K562 (cell line): ENCODE results near the gene NDFIP2. TPM values are rescaled to one million over a fixed set of nuclear protein-coding genes. Genes with fewer than 3 reads are reported as not detected.

Source experiments
- ATAC-seq: fragments of 200-7000 bp; cut with Tn5 transposase; 3 replicates; pipeline ENCODE4 v1.9.1; 2020; ENCODE audit warnings: moderate library complexity
- BruUV-seq: library from RNA; stranded (reverse); fragments of 400-500 nt; replicated peaks from 2 replicates; lab custom pipeline; 2021; lab: Mats Ljungman, UMichigan
- CTCF ChIA-PET: fragments of 300-600 bp; formaldehyde crosslinking; extraction: SDS; loops from one replicate; lab custom pipeline; 2021; ENCODE audit warnings: low intra/inter-chr PET ratio; lab: Yijun Ruan, JAX
- POLR2A ChIA-PET: fragments of 300-600, 350-650 bp; sonication (Branson Sonifier 250); formaldehyde crosslinking; extraction: SDS; loops from one replicate; lab custom pipeline; 2021; ENCODE audit warnings: antibody characterized with exemption, inconsistent platforms; lab: Yijun Ruan, JAX
- DNase-seq, 4 experiments: peaks; one replicate each; pipeline versions ENCODE4 v3.0.0 to v3.0.0-alpha.2; 2011 to 2018; ENCODE audit warnings: low spot score in 3 of 4, mixed read lengths in 3 of 4; ENCODE audit errors: extremely low read depth in 1 of 4
- FAIRE-seq: peaks from 2 replicates; lab custom pipeline; 2011; peaks lifted over from hg19 to GRCh38; lab: Jason Lieb, UNC
- H2AFZ ChIP-seq: 2 replicates; pipeline ENCODE4 v1.6.0; 2011; ENCODE audit warnings: low read depth, low read length, control low read depth, inconsistent platforms
- H3K27ac ChIP-seq: fragments of 200-600 bp; 3 replicates; pipeline ENCODE4 v1.8.0; 2011; ENCODE audit warnings: low read depth, mild to moderate bottlenecking, control low read depth, inconsistent platforms, low read length, moderate library complexity, mixed read lengths; ENCODE audit errors: extremely low read depth
- H3K27me3 ChIP-seq, 2 experiments: fragments of 300-600 bp in 1 of 2; 2 replicates in 1 of 2; 3 replicates in 1 of 2; pipeline versions ENCODE4 v1.6.0 to v1.8.0; 2011; ENCODE audit warnings: inconsistent platforms in 2 of 2, low read length in 2 of 2, mild to moderate bottlenecking in 1 of 2, mixed read lengths in 1 of 2, moderate library complexity in 1 of 2; ENCODE audit not compliant: control insufficient read depth in 2 of 2, insufficient read depth in 2 of 2
- H3K36me3 ChIP-seq: fragments of 300-600 bp; 3 replicates; pipeline ENCODE4 v1.8.0; 2011; ENCODE audit warnings: mild to moderate bottlenecking, low read length, inconsistent platforms; ENCODE audit not compliant: control insufficient read depth, insufficient read depth
- H3K4me1 ChIP-seq, 2 experiments: fragments of 200-600 bp in 1 of 2; replicated peaks in 1 of 2; 2 replicates in 1 of 2; 3 replicates in 1 of 2; pipeline versions ENCODE4 v1.5.1 to v1.8.0; 2011; ENCODE audit warnings: inconsistent platforms in 2 of 2, low read length in 2 of 2, mild to moderate bottlenecking in 1 of 2, mixed read lengths in 1 of 2, moderate library complexity in 1 of 2; ENCODE audit not compliant: control insufficient read depth in 2 of 2, insufficient read depth in 2 of 2
- H3K4me2 ChIP-seq: 2 replicates; pipeline ENCODE4 v1.6.1; 2011; ENCODE audit warnings: low read length, control low read depth, inconsistent platforms, mixed read lengths; ENCODE audit not compliant: insufficient read depth
- H3K4me3 ChIP-seq: fragments of 200-600 bp; sonication (generic), shearing (Covaris generic); 2 replicates; pipeline ENCODE4 v1.5.1; 2016; ENCODE audit warnings: control low read depth, inconsistent platforms
- H3K79me2 ChIP-seq: fragments of 200-600 bp; 3 replicates; pipeline ENCODE4 v1.8.0; 2011; ENCODE audit warnings: low read length, inconsistent platforms; ENCODE audit not compliant: control insufficient read depth, insufficient read depth
- H3K9ac ChIP-seq, 2 experiments: 2 replicates each; pipeline versions ENCODE4 v1.6.0 to v1.6.1; 2011; ENCODE audit warnings: low read depth in 2 of 2, low read length in 2 of 2, control low read depth in 1 of 2, inconsistent platforms in 1 of 2, mild to moderate bottlenecking in 1 of 2, mixed read lengths in 1 of 2; ENCODE audit not compliant: insufficient read depth in 1 of 2
- H3K9me1 ChIP-seq: one replicate; pipeline ENCODE4 v1.6.0; 2011; ENCODE audit warnings: inconsistent platforms, mild to moderate bottlenecking, low read length, moderate library complexity; ENCODE audit not compliant: control insufficient read depth, insufficient read depth
- H3K9me3 ChIP-seq: replicated peaks from 2 replicates; pipeline ENCODE4 v1.5.1; 2011; ENCODE audit warnings: low read depth, low read length, inconsistent platforms; ENCODE audit not compliant: control insufficient read depth, insufficient read depth
- H4K20me1 ChIP-seq: replicated peaks from 2 replicates; pipeline ENCODE4 v1.6.1; 2011; ENCODE audit warnings: low read length, inconsistent platforms, mixed read lengths; ENCODE audit not compliant: control insufficient read depth, insufficient read depth
- GTF2F1 ChIP-seq: IDR thresholded peaks from 2 replicates; pipeline ENCODE4 v1.6.1; 2011; ENCODE audit warnings: low read depth, low read length, improper control_type of control experiment
- IRF1 ChIP-seq: sonication (generic); formaldehyde crosslinking; IDR thresholded peaks from 2 replicates; pipeline ENCODE4 v1.8.0; 2022; ENCODE audit warnings: missing genetic modification reagents, mild to moderate bottlenecking, borderline replicate concordance
- KDM1A ChIP-seq, 2 experiments: fragments of 450-650 bp; IDR thresholded peaks; 2 replicates each; pipeline ENCODE4 v1.6.1; 2016; ENCODE audit warnings: mild to moderate bottlenecking in 2 of 2
- MCM7 ChIP-seq, 2 experiments: fragments of 450-650 bp; IDR thresholded peaks; 2 replicates each; pipeline ENCODE4 v1.6.1; 2016 to 2018
- MYC ChIP-seq, 2 experiments: fragments of 250-450 bp in 1 of 2; sonication (Bioruptor Pico) in 1 of 2; IDR thresholded peaks; 2 replicates each; pipeline versions ENCODE4 v1.5.1 to v1.6.1; 2012 to 2021; ENCODE audit warnings: low read depth in 2 of 2, borderline replicate concordance in 1 of 2, improper control_type of control experiment in 1 of 2, low read length in 1 of 2, mild to moderate bottlenecking in 1 of 2, moderate library complexity in 1 of 2
- WGBS: fragments of 100-300 bp; shearing (Covaris generic); methylation state at CpG from one replicate; pipeline ENCODE4 v1.1.6; 2016; ENCODE audit warnings: low coverage, mixed read lengths; ENCODE audit not compliant: insufficient coverage; ENCODE audit errors: missing lambda C conversion rate; 5-methylcytosine and 5-hydroxymethylcytosine counted together
- in situ Hi-C: fragments of 300-500 bp; cut with MboI; formaldehyde crosslinking; loops from 4 replicates; pipeline ENCODE4 v1.15.0; 2018; ENCODE audit warnings: inconsistent platforms, mixed read lengths
- intact Hi-C: fragments of 100-400 bp; cut with micrococcal nuclease; formaldehyde crosslinking; loops from 2 replicates; pipeline ENCODE4 v1.14.2; 2022
- polyA plus RNA-seq, 8 experiments: library from polyadenylated mRNA; depleted of rRNA in 4 of 8; stranded (reverse) in 5 of 8; unstranded in 3 of 8; fragments of >200 nt; fragmentation: Nextera tagmentation in 2 of 8; fragmentation: Illumina TruSeq in 1 of 8; extraction: Ambion mirVana in 2 of 8; extraction: Trizol in 1 of 8; gene quantifications; 2 replicates each; pipeline versions ENCODE4 v1.2.1 to v1.2.3, GENCODE V29; 2011 to 2014; ENCODE audit warnings: inconsistent platforms in 1 of 8, missing spikeins in 1 of 8
- total RNA-seq, 7 experiments: library from RNA; depleted of rRNA in 6 of 7; stranded (reverse); fragments of >200 nt in 6 of 7; fragmentation: Illumina TruSeq in 2 of 7; extraction: Trizol in 2 of 7; gene quantifications; 2 replicates each; pipeline versions ENCODE4 v1.2.1 to v1.2.3, GENCODE V29; 2011 to 2021; ENCODE audit warnings: low replicate concordance in 1 of 7
- TF ChIP-seq, protein P1 (sequence below): fragments of 250-450 bp; sonication (Bioruptor Pico); IDR thresholded peaks from 2 replicates; pipeline ENCODE4 v1.4.0; 2020

The NDFIP2 gene
- total and polyA plus RNA-seq, 9 of the 15 experiments (the other 6 are each of a cell fraction or from before 2014, with no cell fraction given), result 13.4 to 54.4 (median 27.8) TPM

DNA sequence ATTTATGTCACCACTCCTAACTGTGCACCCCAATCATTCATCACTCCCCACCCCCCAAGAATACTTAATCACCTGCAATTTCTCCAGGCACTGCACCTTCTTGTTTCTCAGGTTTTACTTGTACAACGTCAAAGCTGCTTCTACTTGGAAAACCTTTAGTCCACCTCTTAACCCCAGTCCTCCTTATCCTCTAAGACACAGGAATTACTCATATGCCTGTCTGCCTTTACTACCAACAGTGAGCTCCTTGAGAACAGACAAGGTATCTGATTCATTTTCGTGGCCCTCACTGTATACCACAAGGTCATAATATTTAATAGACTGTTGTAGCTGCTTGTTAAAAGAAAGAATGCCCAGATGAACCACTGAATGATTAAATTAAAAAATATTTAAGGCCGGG lies 21.0 kb upstream of the NDFIP2 start:
- Histone ChIP-seq H3K9ac (no peak overlapping the region), H3K27ac (no peak overlapping the region), H3K4me1 (peaks cover 0 to 4% of the 10 kb centered on the region in 2 experiments; a peak in 2 of 5 replicates), H3K36me3 (no peaks in the 10 kb centered on the region), H4K20me1 (no peaks in the 10 kb centered on the region), H3K27me3 (no peaks in the 10 kb centered on the region), H3K4me2 (no peak overlapping the region), H3K9me1 (no peaks in the 10 kb centered on the region), H3K79me2 (no peaks in the 10 kb centered on the region), H3K4me3 (no peak overlapping the region), H2AFZ (no peak overlapping the region), H3K9me3 (no peaks in the 10 kb centered on the region)
- no peak for ATAC-seq
- intact Hi-C loops (no loop called here), in situ Hi-C loops (no loop called here)
- no peak for DNase-seq
- FAIRE-seq, result no peak
- ChIA-PET POLR2A (no interaction called here), CTCF (no interaction called here)
- TF ChIP-seq MYC (IDR thresholded peaks at IDR 0.05; ENCODE audit: low read depth, low read length) (no peak), MYC (CRISPR knock-in tag; IDR thresholded peaks at IDR 0.05; ENCODE audit: borderline replicate concordance, low read depth) (no peak), GTF2F1 (no peak), MCM7 (IDR thresholded peaks at IDR 0.05) (no peak), IRF1 (CRISPR knock-in tag) (no peak), KDM1A (IDR thresholded peaks at IDR 0.05) (no peak)
- TF ChIP-seq, protein P1, sequence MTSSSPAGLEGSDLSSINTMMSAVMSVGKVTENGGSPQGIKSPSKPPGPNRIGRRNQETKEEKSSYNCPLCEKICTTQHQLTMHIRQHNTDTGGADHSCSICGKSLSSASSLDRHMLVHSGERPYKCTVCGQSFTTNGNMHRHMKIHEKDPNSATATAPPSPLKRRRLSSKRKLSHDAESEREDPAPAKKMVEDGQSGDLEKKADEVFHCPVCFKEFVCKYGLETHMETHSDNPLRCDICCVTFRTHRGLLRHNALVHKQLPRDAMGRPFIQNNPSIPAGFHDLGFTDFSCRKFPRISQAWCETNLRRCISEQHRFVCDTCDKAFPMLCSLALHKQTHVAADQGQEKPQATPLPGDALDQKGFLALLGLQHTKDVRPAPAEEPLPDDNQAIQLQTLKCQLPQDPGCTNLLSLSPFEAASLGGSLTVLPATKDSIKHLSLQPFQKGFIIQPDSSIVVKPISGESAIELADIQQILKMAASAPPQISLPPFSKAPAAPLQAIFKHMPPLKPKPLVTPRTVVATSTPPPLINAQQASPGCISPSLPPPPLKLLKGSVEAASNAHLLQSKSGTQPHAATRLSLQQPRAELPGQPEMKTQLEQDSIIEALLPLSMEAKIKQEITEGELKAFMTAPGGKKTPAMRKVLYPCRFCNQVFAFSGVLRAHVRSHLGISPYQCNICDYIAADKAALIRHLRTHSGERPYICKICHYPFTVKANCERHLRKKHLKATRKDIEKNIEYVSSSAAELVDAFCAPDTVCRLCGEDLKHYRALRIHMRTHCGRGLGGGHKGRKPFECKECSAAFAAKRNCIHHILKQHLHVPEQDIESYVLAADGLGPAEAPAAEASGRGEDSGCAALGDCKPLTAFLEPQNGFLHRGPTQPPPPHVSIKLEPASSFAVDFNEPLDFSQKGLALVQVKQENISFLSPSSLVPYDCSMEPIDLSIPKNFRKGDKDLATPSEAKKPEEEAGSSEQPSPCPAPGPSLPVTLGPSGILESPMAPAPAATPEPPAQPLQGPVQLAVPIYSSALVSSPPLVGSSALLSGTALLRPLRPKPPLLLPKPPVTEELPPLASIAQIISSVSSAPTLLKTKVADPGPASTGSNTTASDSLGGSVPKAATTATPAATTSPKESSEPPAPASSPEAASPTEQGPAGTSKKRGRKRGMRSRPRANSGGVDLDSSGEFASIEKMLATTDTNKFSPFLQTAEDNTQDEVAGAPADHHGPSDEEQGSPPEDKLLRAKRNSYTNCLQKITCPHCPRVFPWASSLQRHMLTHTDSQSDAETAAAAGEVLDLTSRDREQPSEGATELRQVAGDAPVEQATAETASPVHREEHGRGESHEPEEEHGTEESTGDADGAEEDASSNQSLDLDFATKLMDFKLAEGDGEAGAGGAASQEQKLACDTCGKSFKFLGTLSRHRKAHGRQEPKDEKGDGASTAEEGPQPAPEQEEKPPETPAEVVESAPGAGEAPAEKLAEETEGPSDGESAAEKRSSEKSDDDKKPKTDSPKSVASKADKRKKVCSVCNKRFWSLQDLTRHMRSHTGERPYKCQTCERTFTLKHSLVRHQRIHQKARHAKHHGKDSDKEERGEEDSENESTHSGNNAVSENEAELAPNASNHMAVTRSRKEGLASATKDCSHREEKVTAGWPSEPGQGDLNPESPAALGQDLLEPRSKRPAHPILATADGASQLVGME (CRISPR knock-in tag), result no peak
- WGBS, result 19% methylated on average over 3 of the region's 3 CpGs
- no TSS peak for BruUV-seq
